HL-60 (cell line): ENCODE results near the gene POU2F2.

Experiments
- DNase-seq, 2 experiments: peaks; one replicate each; pipeline ENCODE4 v3.0.0-alpha.2; 2010 to 2020; ENCODE audit warnings: low read depth in 1 of 2, low spot score in 1 of 2
- H3K27ac ChIP-seq: fragments of 250-450 bp; sonication (Bioruptor Pico); replicated peaks from 2 replicates; pipeline ENCODE4 v1.5.1; 2020; ENCODE audit warnings: mild to moderate bottlenecking, moderate library complexity
- H3K27me3 ChIP-seq: fragments of 250-450 bp; sonication (Bioruptor Pico); 2 replicates; pipeline ENCODE4 v1.5.1; 2021; ENCODE audit warnings: mild to moderate bottlenecking, moderate library complexity; ENCODE audit not compliant: insufficient read depth, poor library complexity, severe bottlenecking
- H3K4me3 ChIP-seq: replicated peaks from 2 replicates; pipeline ENCODE4 v1.5.1; 2011; ENCODE audit warnings: mild to moderate bottlenecking, control low read depth, low read length; ENCODE audit not compliant: insufficient read depth
- CTCF ChIP-seq: IDR thresholded peaks from one replicate; pipeline ENCODE4 v1.5.1; 2011; ENCODE audit warnings: low read length, control low read depth, inconsistent platforms; ENCODE audit not compliant: insufficient read depth
- GABPA ChIP-seq: IDR thresholded peaks from 2 replicates; pipeline ENCODE4 v1.6.1; 2012; ENCODE audit warnings: low read depth
- POLR2AphosphoS5 ChIP-seq: IDR thresholded peaks from 2 replicates; pipeline ENCODE4 v1.6.1; 2012; ENCODE audit warnings: low read depth
- REST ChIP-seq: IDR thresholded peaks from 2 replicates; pipeline ENCODE4 v1.6.1; 2012; ENCODE audit warnings: low read depth; ENCODE audit not compliant: insufficient replicate concordance
- SPI1 ChIP-seq: IDR thresholded peaks from 2 replicates; pipeline ENCODE4 v1.6.1; 2012; ENCODE audit warnings: low read depth, mild to moderate bottlenecking, borderline replicate concordance

Gene POU2F2

GRCh38 chr19:42153672-42154433 lies 21.6 kb upstream of the POU2F2 start:
- TF ChIP-seq GABPA, result no peak
- TF ChIP-seq SPI1, result no peak
- no peak for TF ChIP-seq CTCF
- no peak for TF ChIP-seq REST
- no peak for TF ChIP-seq POLR2AphosphoS5
- H3K27me3 ChIP-seq, result peaks cover 8% of the 10 kb centered on the region
- no peak for DNase-seq

GRCh38 chr19:42152910-42153671 lies 20.8 kb upstream of the POU2F2 start:
- no peak overlapping the region for H3K27ac ChIP-seq
- H3K4me3 ChIP-seq, result no peak overlapping the region
- TF ChIP-seq SPI1 (no peak), GABPA (no peak), REST (no peak), POLR2AphosphoS5 (no peak), CTCF (no peak)
- peaks cover 10% of the 10 kb centered on the region for H3K27me3 ChIP-seq
- DNase-seq, result no peak

More at GRCh38 chr19:42153672-42154433, 21.6 kb upstream of the POU2F2 start:
- Histone ChIP-seq H3K27ac (no peak overlapping the region), H3K4me3 (no peak overlapping the region)

- Histone ChIP-seq H3K4me3 (no peak overlapping the region), H3K27ac (no peak overlapping the region), H3K27me3 (peaks cover 10% of the 10 kb centered on the region)
- DNase-seq, result no peak
- TF ChIP-seq CTCF, result no peak
- TF ChIP-seq POLR2AphosphoS5, result no peak
- TF ChIP-seq REST, result no peak
- TF ChIP-seq SPI1, result no peak
- no peak for TF ChIP-seq GABPA
These were observed 19.8 kb upstream of the POU2F2 start for GRCh38 chr19:42151782-42152684.
